ENCODE measurements around the gene ARSI. TPM values are rescaled to one million over a fixed set of nuclear protein-coding genes. Genes with fewer than 3 reads are reported as not detected.

The ARSI gene
- total RNA-seq, 1 donor, result 1.5 TPM

DNA sequence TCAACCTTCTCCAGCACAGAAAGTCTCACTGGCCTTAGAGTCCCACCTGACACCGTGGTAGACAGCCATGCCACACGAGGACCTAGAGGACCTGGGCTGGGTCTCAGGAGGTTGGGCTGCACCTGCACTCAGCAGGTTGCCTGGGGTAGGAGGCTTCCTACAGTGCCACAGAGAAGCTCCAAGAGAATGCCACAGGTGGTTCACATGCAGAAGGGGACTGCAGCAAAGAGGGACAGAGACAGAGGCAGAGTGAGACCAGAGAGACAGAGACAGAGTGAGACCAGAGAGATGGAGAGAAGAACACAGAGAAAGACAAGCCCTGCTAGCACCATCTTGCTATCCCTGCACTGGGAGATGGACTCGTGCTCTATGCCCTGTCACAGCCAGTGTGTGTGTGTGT lies 18.8 kb downstream of the ARSI start:
- H3K4me3 ChIP-seq (ENCODE audit: low read depth, low read length), result no peak overlapping the region
- TF ChIP-seq, protein P1, sequence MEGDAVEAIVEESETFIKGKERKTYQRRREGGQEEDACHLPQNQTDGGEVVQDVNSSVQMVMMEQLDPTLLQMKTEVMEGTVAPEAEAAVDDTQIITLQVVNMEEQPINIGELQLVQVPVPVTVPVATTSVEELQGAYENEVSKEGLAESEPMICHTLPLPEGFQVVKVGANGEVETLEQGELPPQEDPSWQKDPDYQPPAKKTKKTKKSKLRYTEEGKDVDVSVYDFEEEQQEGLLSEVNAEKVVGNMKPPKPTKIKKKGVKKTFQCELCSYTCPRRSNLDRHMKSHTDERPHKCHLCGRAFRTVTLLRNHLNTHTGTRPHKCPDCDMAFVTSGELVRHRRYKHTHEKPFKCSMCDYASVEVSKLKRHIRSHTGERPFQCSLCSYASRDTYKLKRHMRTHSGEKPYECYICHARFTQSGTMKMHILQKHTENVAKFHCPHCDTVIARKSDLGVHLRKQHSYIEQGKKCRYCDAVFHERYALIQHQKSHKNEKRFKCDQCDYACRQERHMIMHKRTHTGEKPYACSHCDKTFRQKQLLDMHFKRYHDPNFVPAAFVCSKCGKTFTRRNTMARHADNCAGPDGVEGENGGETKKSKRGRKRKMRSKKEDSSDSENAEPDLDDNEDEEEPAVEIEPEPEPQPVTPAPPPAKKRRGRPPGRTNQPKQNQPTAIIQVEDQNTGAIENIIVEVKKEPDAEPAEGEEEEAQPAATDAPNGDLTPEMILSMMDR (IDR thresholded peaks at IDR 0.05; ENCODE audit: insufficient read depth, low read length), result no peak
- DNase-seq (ENCODE audit: low read depth), result no peak

DNA sequence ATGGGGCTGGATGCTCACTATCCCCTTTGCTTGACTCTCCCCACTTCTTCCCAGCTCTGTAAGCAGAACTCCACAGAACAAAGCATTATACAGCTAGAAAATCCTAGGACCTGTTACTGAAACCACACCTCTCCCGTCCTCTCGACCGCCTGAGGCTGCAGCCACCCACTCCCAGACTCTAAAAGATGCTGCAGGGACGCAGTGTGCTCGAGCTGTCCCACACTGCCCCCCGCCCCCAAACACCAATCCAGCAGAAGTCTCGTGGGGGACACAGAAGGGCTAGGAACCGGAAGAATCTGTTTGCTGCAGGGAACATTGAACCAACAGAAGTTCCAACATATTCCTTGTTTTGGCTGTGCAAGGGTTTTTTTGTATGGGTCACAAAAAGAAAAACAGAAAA lies 20.7 kb downstream of the ARSI start:
- no peak for DNase-seq (ENCODE audit: low read depth)
- no peak overlapping the region for H3K4me3 ChIP-seq (ENCODE audit: low read depth, low read length)
- TF ChIP-seq, protein P1 (IDR thresholded peaks at IDR 0.05; ENCODE audit: insufficient read depth, low read length), result no peak

DNA sequence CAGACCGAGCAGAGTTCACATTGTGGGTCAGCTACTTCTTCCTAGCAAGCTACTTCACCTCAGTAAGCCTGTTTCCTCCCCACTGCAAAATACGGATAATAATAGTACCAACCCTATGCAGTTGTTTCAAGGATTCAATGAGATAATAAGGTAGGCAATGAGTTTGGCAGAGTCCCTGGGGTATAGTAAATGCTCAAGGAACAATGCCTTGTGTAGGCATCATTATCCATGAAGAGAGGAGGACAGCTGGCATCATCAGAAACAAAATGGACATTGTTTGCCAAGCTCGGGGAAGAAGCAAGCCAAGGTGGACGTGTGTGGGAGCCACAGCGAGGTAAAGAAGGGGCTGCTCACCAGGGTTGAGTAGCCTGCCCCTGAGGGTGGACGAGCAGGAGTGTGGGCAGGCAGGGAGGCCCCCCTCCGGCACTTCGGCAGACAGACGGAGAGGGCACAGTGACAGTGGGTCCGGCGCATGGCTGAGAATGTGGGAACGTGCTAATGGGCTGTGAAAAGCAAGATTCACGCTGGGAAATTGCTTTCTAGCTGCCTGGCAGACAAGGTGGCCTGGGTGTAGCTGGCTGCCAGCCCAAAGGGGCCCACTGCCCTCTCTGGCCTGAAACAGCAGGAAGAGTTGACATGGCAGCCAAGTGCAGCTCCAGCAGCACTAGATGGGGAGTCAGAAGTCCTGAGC lies 23.2 kb downstream of the ARSI start:
- no peak for DNase-seq (ENCODE audit: low read depth)

DNA sequence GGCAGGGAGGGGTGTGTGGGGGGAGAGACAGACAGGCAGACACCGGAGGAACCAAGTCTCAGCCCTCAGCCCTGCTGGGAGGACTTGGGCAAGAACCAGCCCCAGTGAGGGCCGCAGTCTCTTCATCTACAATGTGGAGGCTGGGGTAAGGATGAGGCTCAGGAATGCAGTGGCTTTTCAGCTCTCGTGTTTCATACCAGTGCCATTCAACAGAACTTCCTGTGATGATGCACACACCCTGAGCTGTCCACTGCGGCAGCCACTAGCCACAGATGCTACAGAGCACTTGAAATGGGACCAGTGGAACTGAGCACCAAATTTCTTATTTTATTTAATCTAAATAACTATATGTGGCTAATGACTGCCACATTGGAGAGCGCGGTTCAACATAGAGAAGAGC lies 23.8 kb downstream of the ARSI start:
- TF ChIP-seq, protein P1 (IDR thresholded peaks at IDR 0.05; ENCODE audit: insufficient read depth, low read length), result no peak
- H3K4me3 ChIP-seq (ENCODE audit: low read depth, low read length), result no peak overlapping the region
- DNase-seq (ENCODE audit: low read depth), result peak; percentile 57

More for the DNA sequence above, 23.2 kb downstream of the ARSI start:
- H3K4me3 ChIP-seq (ENCODE audit: low read depth, low read length), result no peak overlapping the region
- TF ChIP-seq, protein P1 (IDR thresholded peaks at IDR 0.05; ENCODE audit: insufficient read depth, low read length), result no peak

DNA sequence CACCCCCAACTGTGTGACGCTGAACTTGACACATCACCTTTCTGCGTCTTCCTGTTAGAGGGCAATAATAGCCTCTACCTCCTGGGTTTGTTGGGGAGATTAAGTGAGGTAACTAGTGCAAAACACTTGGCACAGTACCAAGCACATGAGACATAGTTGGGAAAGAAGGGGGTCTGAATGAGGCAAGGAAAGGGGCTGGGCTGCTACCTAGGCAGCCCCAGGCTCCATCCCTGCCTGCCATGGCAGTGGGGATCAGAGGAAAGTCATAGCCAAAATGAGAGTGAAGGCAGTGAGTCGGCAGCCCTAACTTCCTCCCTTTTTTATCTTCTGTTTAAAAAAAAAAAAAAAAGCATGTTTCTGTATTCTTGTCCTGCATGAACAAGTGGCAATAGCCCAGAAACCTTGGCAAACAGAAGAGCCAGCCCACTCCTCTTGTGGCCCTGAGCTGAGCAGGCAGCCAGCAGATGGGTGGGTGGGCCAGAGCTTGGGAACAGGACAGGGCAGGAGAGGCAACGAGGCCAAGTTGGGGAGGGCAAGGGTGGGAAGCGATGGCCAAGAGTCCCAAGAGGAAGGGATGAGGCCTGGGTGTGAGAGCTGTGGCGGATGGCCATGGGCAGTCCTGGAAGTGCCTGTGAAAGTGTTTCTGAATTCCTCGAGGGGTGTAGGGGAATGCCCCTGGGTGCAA lies 24.5 kb downstream of the ARSI start:
- TF ChIP-seq, protein P1 (IDR thresholded peaks at IDR 0.05; ENCODE audit: insufficient read depth, low read length), result no peak
- no peak overlapping the region for H3K4me3 ChIP-seq (ENCODE audit: low read depth, low read length)
- peak; percentile 44 for DNase-seq (ENCODE audit: low read depth)

DNA sequence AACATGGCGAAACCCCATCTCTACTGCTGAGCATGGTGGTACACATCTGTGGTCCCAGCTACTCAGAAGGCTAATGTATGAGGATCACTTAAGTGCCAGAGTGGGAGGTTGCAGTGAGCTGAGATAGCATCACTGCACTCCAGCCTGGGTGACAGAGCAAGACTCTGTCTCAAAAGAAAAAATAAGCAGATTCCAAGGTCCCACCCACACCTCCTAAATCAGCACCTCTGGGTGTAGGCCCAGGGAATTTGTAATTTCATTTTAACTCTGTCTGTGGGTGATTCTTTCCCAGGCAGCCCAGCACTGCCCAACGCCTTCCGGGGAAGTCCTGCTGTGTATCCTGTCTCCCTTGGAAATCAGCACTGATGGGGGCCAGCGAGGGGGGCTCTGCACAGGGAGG lies 25.7 kb downstream of the ARSI start:
- no peak for DNase-seq (ENCODE audit: low read depth)
- TF ChIP-seq, protein P1 (IDR thresholded peaks at IDR 0.05; ENCODE audit: insufficient read depth, low read length), result no peak
- H3K4me3 ChIP-seq (ENCODE audit: low read depth, low read length), result no peak overlapping the region
